ENCODE measurements around the gene FANCG.
A peak's percentile ranks its signal among the peaks of the same experiment; 100 is the strongest.

Gene FANCG

DNA sequence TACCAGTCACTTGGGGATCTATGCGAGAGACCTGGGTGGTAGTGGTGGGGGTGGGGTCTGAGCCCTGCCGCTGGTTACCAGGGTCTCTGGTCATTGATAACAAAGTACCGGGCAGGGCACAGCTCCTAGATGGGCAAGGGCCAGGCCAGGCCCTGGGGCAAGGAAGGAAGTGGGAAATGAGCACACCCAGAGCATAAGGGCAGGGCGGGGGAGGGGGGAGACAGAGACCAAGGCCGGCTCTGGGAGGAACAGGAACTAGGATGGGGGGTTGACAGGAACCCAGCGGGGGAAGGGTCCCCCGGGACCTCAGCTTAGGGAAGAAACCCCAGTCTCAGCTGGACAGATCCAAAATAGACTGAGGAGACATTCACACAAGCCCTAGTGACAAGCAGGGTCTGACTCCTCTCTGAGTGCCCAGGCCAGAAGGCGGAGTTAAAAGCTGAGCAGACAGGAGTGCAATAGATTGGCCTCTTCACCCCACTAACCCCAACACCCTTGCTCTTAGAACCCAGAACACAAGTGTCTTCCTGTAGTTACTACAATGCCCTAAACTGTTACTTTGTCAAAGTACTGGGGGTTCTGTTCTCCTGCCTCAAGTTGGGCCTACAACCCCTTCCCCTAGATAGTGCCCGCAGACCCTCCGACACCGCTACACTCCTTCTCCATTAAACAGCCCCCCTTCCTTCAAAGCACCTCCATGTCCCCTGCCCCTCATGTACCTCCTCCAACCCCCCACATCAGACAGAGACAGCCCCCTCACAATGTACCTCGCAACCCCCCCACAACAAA is 35.3 kb upstream of the FANCG start:
- no peaks in the 10 kb centered on the region for H3K9me3 ChIP-seq
- H3K4me3 ChIP-seq, result peak overlapping the region; percentile 59 to 64
- peaks cover 4 to 59% (median 50%) of the 10 kb centered on the region in 4 donors for H3K4me1 ChIP-seq
- no peaks in the 10 kb centered on the region for H3K27me3 ChIP-seq
- H3K27ac ChIP-seq, result peak overlapping the region; percentile 97 to 100
- no peak for TF ChIP-seq CTCF (IDR thresholded peaks at IDR 0.05)
- intact Hi-C loops (cut with DNase I; ENCODE audit: low total_unique reads), result loop anchor here (5.0 kb wide), 3 partner anchors 123 to 447 kb away; a partner anchor contains a TSS
- peak; percentile 78 to 86 for DNase-seq
- H3K36me3 ChIP-seq, result no peaks in the 10 kb centered on the region

GRCh38 chr9:35114113-35114839 is 34.5 kb upstream of the FANCG start:
- H3K9me3 ChIP-seq, result no peaks in the 10 kb centered on the region
- H3K4me3 ChIP-seq, result peak overlapping the region; percentile 59 to 64
- peak; percentile 93 to 94 for DNase-seq
- H3K27me3 ChIP-seq, result no peaks in the 10 kb centered on the region
- H3K27ac ChIP-seq, result peak overlapping the region; percentile 97 to 100
- no peak for TF ChIP-seq CTCF (IDR thresholded peaks at IDR 0.05)
- H3K4me1 ChIP-seq, result peaks cover 4 to 67% (median 55%) of the 10 kb centered on the region in 4 donors
- intact Hi-C loops (cut with DNase I; ENCODE audit: low total_unique reads), result loop anchor here (5.0 kb wide), 1 partner anchor 122 kb away; no protein-coding TSS in a partner anchor
- no peaks in the 10 kb centered on the region for H3K36me3 ChIP-seq

DNA sequence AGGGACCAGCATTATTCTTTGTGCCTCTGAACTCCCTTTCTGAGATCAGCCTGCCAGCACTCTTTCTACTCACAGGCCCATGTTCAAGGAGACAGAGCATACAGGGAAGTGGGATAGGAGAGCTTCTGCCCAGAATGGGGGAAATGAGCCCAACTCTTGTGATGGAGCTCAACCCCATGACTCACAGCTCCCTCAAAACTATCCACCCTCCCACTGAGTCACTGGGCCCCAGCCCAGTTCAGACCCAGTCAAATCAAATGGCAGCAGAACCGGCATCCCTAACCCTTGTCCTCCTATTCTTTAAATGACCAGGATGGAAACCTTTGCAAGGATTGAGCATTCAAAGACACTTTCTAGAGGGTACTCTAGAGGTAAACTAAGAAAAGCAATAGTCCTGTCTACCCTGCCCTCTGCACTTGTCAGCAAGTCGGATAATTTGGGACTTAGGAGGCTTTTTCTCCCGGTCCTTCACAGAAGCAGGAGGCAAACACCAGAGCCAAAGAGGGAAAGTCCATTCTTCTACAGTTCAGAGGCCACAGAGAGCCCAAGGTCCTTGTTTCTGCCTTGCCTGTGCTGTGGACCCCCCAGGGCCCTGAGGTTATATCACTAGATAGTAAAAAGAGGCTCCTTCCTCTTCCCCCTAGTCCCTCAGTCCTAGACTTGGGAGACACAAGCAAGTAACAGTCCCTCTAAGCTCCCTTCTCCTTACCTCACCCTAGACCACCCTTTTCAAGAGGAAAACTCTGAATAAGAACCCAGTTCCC is 32.7 kb upstream of the FANCG start:
- no peaks in the 10 kb centered on the region for H3K9me3 ChIP-seq
- peak; percentile 80 to 84 for DNase-seq
- intact Hi-C loops (cut with DNase I; ENCODE audit: low total_unique reads), result loop anchor here (5.0 kb wide), 1 partner anchor 120 kb away; no protein-coding TSS in a partner anchor
- peaks cover 11 to 13% (median 11%) of the 10 kb centered on the region in 3 donors for H3K36me3 ChIP-seq
- peak overlapping the region in 1 of 2 donors; percentile 79 for H3K4me3 ChIP-seq
- no peaks in the 10 kb centered on the region for H3K27me3 ChIP-seq
- H3K27ac ChIP-seq, result peak overlapping the region; percentile 97 to 100
- peaks cover 4 to 71% (median 60%) of the 10 kb centered on the region in 4 donors for H3K4me1 ChIP-seq
- no peak for TF ChIP-seq CTCF (IDR thresholded peaks at IDR 0.05)

GRCh38 chr9:35111001-35111933 is 31.5 kb upstream of the FANCG start:
- DNase-seq, result peak; percentile 99
- peaks cover 4 to 67% (median 53%) of the 10 kb centered on the region in 4 donors for H3K4me1 ChIP-seq

More at GRCh38 chr9:35111001-35111933, 31.5 kb upstream of the FANCG start:
- intact Hi-C loops (cut with DNase I; ENCODE audit: low total_unique reads), result loop anchor here (5.0 kb wide), 1 partner anchor 119 kb away; no protein-coding TSS in a partner anchor
- Histone ChIP-seq H3K9me3 (no peaks in the 10 kb centered on the region), H3K36me3 (peaks cover 22 to 24% (median 23%) of the 10 kb centered on the region in 3 donors), H3K4me3 (peak overlapping the region; percentile 79 to 87), H3K27ac (peak overlapping the region; percentile 97 to 100), H3K27me3 (no peaks in the 10 kb centered on the region)
- TF ChIP-seq CTCF (IDR thresholded peaks at IDR 0.05), result no peak

All from tibial artery (tissue), 4 donors.